ENCODE data around the gene TTLL5.

- TF ChIP-seq MITF (IDR thresholded peaks at IDR 0.05) (no peak), MYNN (IDR thresholded peaks at IDR 0.05) (no peak), MYNN (CRISPR knock-in tag; IDR thresholded peaks at IDR 0.05) (no peak), PHF8 (IDR thresholded peaks at IDR 0.05; ENCODE audit: borderline replicate concordance, low read length) (no peak), NCOR1 (IDR thresholded peaks at IDR 0.05) (no peak), ZNF311 (CRISPR knock-in tag; IDR thresholded peaks at IDR 0.05) (no peak), ZNF511 (CRISPR knock-in tag; IDR thresholded peaks at IDR 0.05) (no peak), KLF6 (CRISPR knock-in tag; IDR thresholded peaks at IDR 0.05; ENCODE audit: borderline replicate concordance) (no peak), BRF2 (IDR thresholded peaks at IDR 0.05; ENCODE audit: borderline replicate concordance, insufficient read depth, insufficient read length) (no peak)
Observed at GRCh38 chr14:75825147-75825592, 164.1 kb downstream of the TTLL5 start.
